OCI-LY1 (cell line): ENCODE data around the gene IFT43.

Source experiments
- H2AFZ ChIP-seq: fragments of 200-600 bp; sonication (generic), shearing (Covaris generic); 2 replicates; pipeline ENCODE4 v1.6.0; 2014; ENCODE audit warnings: antibody characterized with exemption, mild to moderate bottlenecking, low read length
- H3F3A ChIP-seq: fragments of 200-600 bp; sonication (generic), shearing (Covaris generic); 2 replicates; pipeline ENCODE4 v1.6.0; 2014; ENCODE audit warnings: mild to moderate bottlenecking, antibody characterized with exemption, low read length, moderate library complexity; ENCODE audit not compliant: insufficient read depth
- H3K27ac ChIP-seq: fragments of 200-600 bp; sonication (generic); 2 replicates; pipeline ENCODE4 v1.5.1; 2014; ENCODE audit warnings: low read length, mixed run types, mild to moderate bottlenecking, low read depth; ENCODE audit not compliant: poor library complexity, severe bottlenecking
- H3K27me3 ChIP-seq: fragments of 200-600 bp; sonication (generic); 2 replicates; pipeline ENCODE4 v1.6.0; 2014; ENCODE audit warnings: antibody characterized with exemption, mild to moderate bottlenecking, low read length, moderate library complexity; ENCODE audit not compliant: insufficient read depth
- H3K36me3 ChIP-seq: fragments of 200-600 bp; sonication (generic); 2 replicates; pipeline ENCODE4 v1.6.1; 2014; ENCODE audit warnings: mild to moderate bottlenecking, antibody characterized with exemption, low read length, moderate library complexity, mixed read lengths; ENCODE audit not compliant: insufficient read depth
- H3K4me1 ChIP-seq: fragments of 200-600 bp; sonication (generic); 2 replicates; pipeline ENCODE4 v1.5.1; 2014; ENCODE audit warnings: mild to moderate bottlenecking, low read length, moderate library complexity; ENCODE audit not compliant: insufficient read depth, severe bottlenecking
- H3K4me2 ChIP-seq: fragments of 200-600 bp; sonication (generic), shearing (Covaris generic); 2 replicates; pipeline ENCODE4 v1.6.1; 2014; ENCODE audit warnings: low read length
- H3K4me3 ChIP-seq: fragments of 200-600 bp; sonication (generic); 2 replicates; pipeline ENCODE4 v1.5.1; 2014; ENCODE audit warnings: low read length, low read depth, mild to moderate bottlenecking, mixed read lengths; ENCODE audit not compliant: poor library complexity, severe bottlenecking
- H3K79me2 ChIP-seq: fragments of 200-600 bp; shearing (Covaris generic); 2 replicates; pipeline ENCODE4 v1.6.1; 2016; ENCODE audit warnings: mixed run types, low read length, mixed read lengths; ENCODE audit not compliant: insufficient read depth
- H3K9ac ChIP-seq: fragments of 200-600 bp; sonication (generic), shearing (Covaris generic); 2 replicates; pipeline ENCODE4 v1.6.1; 2014; ENCODE audit warnings: mild to moderate bottlenecking, low read length, mixed read lengths
- H3K9me2 ChIP-seq: fragments of 200-600 bp; sonication (generic), shearing (Covaris generic); 2 replicates; pipeline ENCODE4 v1.6.1; 2014; ENCODE audit warnings: low read depth, mild to moderate bottlenecking, low read length, mixed read lengths
- H3K9me3 ChIP-seq: fragments of 200-600 bp; shearing (Covaris generic); 2 replicates; pipeline ENCODE4 v1.6.1; 2014; ENCODE audit warnings: low read length, mixed read lengths
- H4K20me1 ChIP-seq: fragments of 200-600 bp; sonication (generic), shearing (Covaris generic); 2 replicates; pipeline ENCODE4 v1.6.0; 2016; ENCODE audit warnings: mild to moderate bottlenecking, low read length; ENCODE audit not compliant: insufficient read depth
- EZH2 ChIP-seq: fragments of 200-600 bp; sonication (generic), shearing (Covaris generic); IDR thresholded peaks from 2 replicates; pipeline ENCODE4 v1.8.0; 2017; ENCODE audit warnings: borderline replicate concordance, mixed run types, mild to moderate bottlenecking, antibody characterized with exemption, low read length, moderate library complexity, mixed read lengths
- TF ChIP-seq, protein P1 (sequence below): fragments of 200-600 bp; sonication (generic), shearing (Covaris generic); IDR thresholded peaks from 2 replicates; pipeline ENCODE4 v1.5.1; 2017; ENCODE audit warnings: mild to moderate bottlenecking, antibody characterized with exemption, low read length, moderate library complexity, mixed read lengths

IFT43 gene

DNA sequence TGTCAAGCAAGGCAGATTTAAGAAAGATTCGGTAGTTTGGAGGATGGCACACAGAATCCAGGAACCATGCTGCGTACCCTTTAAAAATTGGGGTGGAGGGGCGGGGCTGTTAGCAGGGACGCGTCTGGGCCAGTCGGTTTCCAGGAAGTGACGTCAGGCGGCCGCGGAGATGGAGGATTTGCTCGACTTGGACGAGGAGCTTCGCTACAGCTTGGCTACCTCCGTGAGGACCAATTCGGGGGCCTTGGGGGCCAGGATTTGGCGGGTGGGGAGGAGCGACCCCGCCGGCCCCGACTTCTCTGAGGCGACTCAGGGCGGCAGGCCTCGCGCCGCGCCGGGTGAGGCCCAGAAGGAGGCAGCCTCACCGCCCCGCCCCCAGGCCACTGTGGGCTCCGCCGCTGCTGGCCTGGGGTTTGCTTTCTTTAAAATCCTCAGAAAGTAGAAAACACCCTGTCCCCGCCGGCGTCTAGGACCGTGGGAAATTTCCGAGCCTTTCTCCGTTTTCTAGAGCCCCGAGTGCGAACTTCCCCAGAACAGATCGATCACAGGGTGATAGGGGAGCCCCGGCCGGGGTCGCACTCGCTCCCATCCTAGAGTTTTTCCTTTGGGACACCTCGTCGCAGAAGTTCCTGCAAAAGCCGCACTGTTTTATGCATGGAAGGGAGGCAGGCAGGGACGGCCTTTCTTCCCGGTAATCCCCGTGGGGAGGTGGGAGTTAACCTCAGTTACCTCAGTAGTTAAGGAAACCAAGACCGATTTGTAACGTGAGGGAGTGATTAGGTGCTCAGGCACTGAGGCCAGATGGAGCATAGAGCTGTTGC lies at the start of gene IFT43:
TSS of gene IFT43 (plus strand) at position 146 of the 821 bp plus-strand sequence. CDS start at position 170, 24 bp downstream.
- TF ChIP-seq, protein P1, sequence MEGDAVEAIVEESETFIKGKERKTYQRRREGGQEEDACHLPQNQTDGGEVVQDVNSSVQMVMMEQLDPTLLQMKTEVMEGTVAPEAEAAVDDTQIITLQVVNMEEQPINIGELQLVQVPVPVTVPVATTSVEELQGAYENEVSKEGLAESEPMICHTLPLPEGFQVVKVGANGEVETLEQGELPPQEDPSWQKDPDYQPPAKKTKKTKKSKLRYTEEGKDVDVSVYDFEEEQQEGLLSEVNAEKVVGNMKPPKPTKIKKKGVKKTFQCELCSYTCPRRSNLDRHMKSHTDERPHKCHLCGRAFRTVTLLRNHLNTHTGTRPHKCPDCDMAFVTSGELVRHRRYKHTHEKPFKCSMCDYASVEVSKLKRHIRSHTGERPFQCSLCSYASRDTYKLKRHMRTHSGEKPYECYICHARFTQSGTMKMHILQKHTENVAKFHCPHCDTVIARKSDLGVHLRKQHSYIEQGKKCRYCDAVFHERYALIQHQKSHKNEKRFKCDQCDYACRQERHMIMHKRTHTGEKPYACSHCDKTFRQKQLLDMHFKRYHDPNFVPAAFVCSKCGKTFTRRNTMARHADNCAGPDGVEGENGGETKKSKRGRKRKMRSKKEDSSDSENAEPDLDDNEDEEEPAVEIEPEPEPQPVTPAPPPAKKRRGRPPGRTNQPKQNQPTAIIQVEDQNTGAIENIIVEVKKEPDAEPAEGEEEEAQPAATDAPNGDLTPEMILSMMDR = no peak
- TF ChIP-seq EZH2 = no peak
- no peaks in the 10 kb centered on the region for H3F3A ChIP-seq

DNA sequence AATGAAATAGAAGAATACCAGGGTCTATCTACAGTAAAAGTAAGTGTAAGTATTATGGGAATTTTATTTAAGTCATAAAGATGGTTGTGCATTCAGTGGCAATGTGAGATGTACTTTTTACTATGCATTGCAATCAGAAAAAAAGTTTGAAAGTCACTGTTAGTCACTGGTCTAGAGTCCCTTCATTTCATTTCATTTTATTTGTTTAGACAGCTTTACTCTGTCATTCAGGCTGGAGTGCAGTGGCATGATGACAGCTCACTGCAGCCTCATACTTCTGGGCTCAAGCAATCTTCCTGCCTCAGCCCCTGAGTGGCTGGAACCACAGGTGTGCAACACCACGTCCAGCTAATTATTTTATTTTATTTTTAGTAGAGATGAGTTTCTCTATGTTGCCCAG lies 46.4 kb upstream of the IFT43 start:
- Histone ChIP-seq H3K27ac (no peak overlapping the region), H3F3A (no peaks in the 10 kb centered on the region), H4K20me1 (no peaks in the 10 kb centered on the region), H3K4me2 (no peak overlapping the region), H3K27me3 (no peaks in the 10 kb centered on the region), H2AFZ (no peak overlapping the region), H3K79me2 (no peaks in the 10 kb centered on the region), H3K9me2 (no peaks in the 10 kb centered on the region), H3K9me3 (no peaks in the 10 kb centered on the region), H3K9ac (no peak overlapping the region), H3K36me3 (no peaks in the 10 kb centered on the region), H3K4me3 (no peak overlapping the region), H3K4me1 (no peaks in the 10 kb centered on the region)
- TF ChIP-seq, protein P1 = no peak
- no peak for TF ChIP-seq EZH2

More for the DNA sequence above, at the start of gene IFT43:
- Histone ChIP-seq H4K20me1 (no peaks in the 10 kb centered on the region), H3K9ac (peak within 1 kb of the TSS; percentile 77), H3K4me3 (peak within 1 kb of the TSS; percentile 79), H3K36me3 (no peaks in the 10 kb centered on the region), H3K27ac (no peak within 1 kb of the TSS), H3K4me1 (peaks cover 29% of the 10 kb centered on the region), H3K27me3 (no peaks in the 10 kb centered on the region), H3K9me2 (no peaks in the 10 kb centered on the region), H3K9me3 (no peaks in the 10 kb centered on the region), H2AFZ (peak within 1 kb of the TSS; percentile 75; the same call in 1 of the 2 replicates), H3K4me2 (peak within 1 kb of the TSS; percentile 97), H3K79me2 (no peaks in the 10 kb centered on the region)

DNA sequence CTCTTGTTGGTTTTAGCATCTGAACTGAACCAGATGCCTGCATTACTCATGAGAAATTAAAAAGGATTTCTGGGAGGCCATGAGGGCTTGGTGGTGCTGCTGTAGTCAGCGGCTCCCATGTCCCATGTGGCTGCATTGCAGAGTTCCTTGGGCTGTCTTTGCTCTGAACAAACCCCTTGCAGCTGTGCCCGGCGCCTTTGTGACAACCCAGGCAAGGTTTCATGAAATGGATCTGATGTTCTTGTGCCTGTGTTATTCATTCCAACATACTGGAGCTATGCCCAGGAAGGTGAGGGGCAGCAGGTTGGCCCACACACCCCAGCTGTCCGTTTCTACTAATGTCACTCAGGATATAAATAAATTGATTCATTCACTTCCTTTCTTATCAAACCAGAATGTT lies 44.5 kb upstream of the IFT43 start:
- Histone ChIP-seq H3K4me1 (no peaks in the 10 kb centered on the region), H3K9ac (no peak overlapping the region), H3K36me3 (no peaks in the 10 kb centered on the region), H3K79me2 (no peaks in the 10 kb centered on the region), H3K9me2 (no peaks in the 10 kb centered on the region), H2AFZ (no peak overlapping the region), H4K20me1 (no peaks in the 10 kb centered on the region), H3K4me2 (no peak overlapping the region), H3K27ac (no peak overlapping the region), H3K4me3 (no peak overlapping the region), H3F3A (no peaks in the 10 kb centered on the region), H3K9me3 (no peaks in the 10 kb centered on the region), H3K27me3 (no peaks in the 10 kb centered on the region)
- no peak for TF ChIP-seq EZH2
- TF ChIP-seq, protein P1 = no peak
